ENCODE measurements around the gene KRTCAP2.

Gene KRTCAP2

GRCh38 chr1:155130272-155131006, 42.7 kb downstream of the KRTCAP2 start:
- no peak for DNase-seq

- DNase-seq = no peak
These were observed 44.2 kb downstream of the KRTCAP2 start for GRCh38 chr1:155128755-155129473.

- no peak for DNase-seq
These were observed 44.9 kb downstream of the KRTCAP2 start for GRCh38 chr1:155127967-155128754.

DNA sequence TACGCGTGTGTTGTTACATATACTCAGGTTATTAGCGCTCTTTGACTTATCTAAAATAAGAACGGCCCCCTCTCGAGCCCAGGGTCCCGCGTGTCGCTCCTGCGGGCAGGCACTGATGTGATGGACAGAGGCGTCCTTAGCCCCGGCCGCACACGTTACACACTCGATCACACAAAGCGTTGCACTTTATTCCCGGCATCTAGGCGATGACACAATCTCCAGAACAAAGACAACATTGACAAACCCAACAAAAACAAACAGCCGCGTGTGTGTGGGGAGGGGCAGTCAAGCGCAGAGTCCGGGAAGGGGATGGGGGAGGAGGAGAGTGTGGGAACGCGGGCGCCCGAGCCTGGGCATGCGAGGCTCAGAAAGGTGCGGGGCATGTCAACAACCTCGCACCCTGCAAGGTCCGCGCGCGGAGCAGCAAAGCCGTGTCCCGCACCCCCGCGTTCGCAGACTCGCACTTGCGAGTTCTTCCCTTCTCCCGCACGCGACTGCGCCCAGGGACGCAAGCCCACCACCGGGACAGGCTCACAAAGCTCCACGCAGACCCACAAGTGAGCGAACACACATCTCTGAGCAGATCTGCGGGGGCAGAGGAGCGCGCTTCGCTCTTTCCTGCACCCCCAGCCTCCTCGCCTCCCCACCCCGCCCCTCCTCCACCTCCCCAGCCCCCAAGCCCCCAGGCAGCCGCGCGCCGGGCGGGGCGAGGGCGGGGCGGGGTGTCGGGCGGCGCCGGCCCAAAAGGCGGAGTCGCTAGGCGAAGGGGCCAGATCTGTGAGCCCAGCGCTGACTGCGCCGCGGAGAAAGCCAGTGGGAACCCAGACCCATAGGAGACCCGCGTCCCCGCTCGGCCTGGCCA, 45.8 kb downstream of the KRTCAP2 start, which contains the start of gene EFNA1:
EFNA1 (plus strand) TSS at position 772 of the 862 bp plus-strand sequence. CDS start 102 bp downstream, outside the sequence.
- DNase-seq = peak; percentile 34

- DNase-seq = peak; percentile 11
These were observed 46.5 kb downstream of the KRTCAP2 start for GRCh38 chr1:155126556-155127104.

GRCh38 chr1:155125946-155126555, 47.1 kb downstream of the KRTCAP2 start:
- DNase-seq = no peak

DNA sequence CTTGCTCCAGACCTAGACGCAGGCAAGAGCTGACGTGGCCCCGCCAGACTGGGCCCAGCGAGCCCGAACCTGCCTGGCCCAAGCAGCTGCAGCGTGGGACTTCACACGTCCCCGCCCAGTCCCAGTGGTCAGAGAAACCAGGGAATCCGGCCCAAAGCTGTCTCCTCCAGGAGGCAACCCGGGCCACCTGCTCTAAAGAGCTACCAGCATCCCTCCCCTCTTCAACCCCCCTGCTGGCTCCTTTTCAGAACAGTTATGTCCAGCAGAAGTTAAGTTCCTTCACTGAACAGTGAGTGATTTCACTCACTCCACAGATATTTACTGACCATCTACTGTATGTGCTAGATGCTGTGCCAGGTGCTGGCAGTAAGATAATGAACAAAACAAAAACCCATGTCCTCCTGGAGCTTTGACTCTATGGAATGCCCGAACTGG, 47.6 kb downstream of the KRTCAP2 start:
- DNase-seq = no peak

GRCh38 chr1:155124503-155125463, 48.3 kb downstream of the KRTCAP2 start:
- DNase-seq = no peak

GRCh38 chr1:155123801-155124200, 49.3 kb downstream of the KRTCAP2 start:
- DNase-seq = no peak

- DNase-seq = no peak
These were observed 50.8 kb downstream of the KRTCAP2 start for GRCh38 chr1:155122308-155122707.

- no peak for DNase-seq
These were observed 51.9 kb downstream of the KRTCAP2 start for GRCh38 chr1:155121249-155121648.

GRCh38 chr1:155120253-155120652, 52.9 kb downstream of the KRTCAP2 start:
- no peak for DNase-seq
